ENCODE results near the gene PDE3B.
A peak's percentile ranks its signal among the peaks of the same experiment; 100 is the strongest.
"Not testable (repeated sequence)": the region's sequence is repeated elsewhere in the genome, so short reads cannot be mapped to it uniquely, and the experiment has no call there.

The PDE3B gene

DNA sequence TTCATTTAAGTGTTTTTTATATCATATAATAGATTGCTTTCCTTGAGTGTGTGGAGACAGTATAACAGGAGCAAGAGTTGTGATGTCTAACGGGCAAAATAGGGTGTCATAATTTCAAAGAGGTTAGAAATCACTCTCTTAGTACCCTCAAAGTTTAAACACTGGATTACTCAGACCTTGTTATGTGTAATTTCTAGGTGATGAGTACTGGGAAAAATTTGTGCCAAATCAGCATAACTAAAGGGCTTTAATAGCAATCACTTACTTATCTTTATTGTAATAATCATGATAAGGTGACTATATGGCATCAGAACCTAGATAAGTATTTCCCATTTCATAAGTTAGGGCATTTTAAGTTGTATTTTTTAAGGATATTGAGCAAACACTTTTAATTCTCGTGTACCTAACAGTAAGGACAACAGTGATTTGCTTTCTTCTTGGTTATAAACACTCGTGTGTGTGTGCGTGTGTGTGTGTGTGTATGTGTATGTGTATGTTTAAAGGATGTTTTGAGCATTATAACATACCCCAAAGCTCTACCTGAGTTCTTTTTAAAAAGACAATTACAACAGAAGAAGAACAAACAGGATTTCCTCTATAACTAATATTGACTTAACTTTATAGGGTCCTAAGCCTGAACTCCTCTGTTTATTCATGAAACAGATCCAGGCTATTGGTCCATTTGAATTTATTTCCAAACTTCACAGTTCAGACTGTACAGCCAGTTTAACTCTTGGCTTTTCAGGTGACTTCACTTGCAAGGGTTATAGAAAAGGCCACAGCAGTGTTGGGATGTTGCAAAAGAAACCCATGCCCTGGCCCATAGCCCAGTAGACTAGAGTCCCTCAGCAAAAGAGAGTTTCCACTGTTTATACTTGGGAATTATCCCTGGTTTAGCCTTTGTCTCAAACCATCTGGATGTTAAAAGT is 23.7 kb upstream of the PDE3B start:
- DNase-seq (ENCODE audit: insufficient read length, low spot score) (no peak), FAIRE-seq (no peak)
- TF ChIP-seq TAF1 (IDR thresholded peaks at IDR 0.05; ENCODE audit: low read depth, low read length) (no peak), POLR2A (IDR thresholded peaks at IDR 0.05; ENCODE audit: low read depth, low read length) (no peak)

DNA sequence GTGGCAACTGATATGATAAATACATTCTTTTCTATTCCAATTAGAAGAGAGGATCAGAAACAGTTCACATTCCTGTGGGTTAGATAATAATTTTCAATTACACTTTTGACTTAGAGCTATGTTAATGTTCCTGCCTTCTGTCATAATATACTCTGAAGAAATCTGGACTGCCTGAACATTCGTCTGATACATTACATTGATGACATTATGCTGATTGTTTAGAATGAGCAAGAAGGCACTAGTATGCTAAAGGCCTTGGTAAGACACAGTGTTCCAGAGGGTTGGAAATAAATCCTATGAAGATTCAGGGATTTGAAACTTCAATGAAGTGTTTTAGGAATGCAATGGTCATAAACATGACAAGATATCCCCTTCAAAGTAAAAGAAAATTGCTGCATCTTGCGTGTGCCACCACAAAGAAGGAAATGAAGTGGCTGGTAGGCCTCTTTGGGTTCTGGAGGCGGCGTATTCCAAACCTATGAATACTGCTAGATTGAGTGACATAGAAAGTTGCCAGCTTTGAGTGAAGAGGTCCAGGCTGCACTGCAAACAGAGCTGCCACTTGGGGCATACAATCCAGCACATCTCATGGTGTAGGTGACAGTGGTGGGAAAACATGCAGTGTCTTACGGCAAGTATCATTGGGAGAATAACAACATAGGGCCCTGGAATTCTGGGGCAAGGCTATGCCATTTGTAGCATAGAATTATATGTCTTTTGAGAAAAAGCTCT is 21.2 kb upstream of the PDE3B start:
- no peak for DNase-seq (ENCODE audit: insufficient read length, low spot score)
- TF ChIP-seq PAX5 (IDR thresholded peaks at IDR 0.05; ENCODE audit: insufficient read depth, low read length, severe bottlenecking) = no peak
- TF ChIP-seq POLR2AphosphoS5 (IDR thresholded peaks at IDR 0.05; ENCODE audit: low read depth, low read length) = no peak
- TF ChIP-seq POLR2A (IDR thresholded peaks at IDR 0.05; ENCODE audit: low read depth, low read length) = no peak
- TF ChIP-seq POU2F2 (IDR thresholded peaks at IDR 0.05; ENCODE audit: low read depth, low read length) = no peak
- no peak for TF ChIP-seq TAF1 (IDR thresholded peaks at IDR 0.05; ENCODE audit: low read depth, low read length)
- no peak for TF ChIP-seq SPI1 (IDR thresholded peaks at IDR 0.05; ENCODE audit: low read depth, low read length)
- no peak for FAIRE-seq

DNA sequence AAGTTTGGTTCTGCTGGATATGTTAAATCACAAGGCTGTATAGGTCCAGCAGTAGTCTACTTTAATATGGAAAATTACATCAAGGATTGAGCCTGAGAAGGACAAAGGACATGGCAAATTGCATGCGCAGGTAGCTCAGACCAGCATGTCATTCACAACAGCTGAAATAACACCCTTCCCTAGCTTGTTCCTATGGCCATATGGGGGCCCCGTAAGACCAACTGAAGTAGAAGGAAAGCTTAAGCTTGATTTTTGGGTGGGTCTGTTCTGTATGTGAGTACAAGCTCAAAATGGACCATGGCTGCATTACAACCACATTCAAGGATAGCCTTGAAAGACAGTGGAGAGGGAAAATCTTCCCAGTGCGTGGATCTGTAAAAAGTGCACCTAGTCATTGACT is 20.6 kb upstream of the PDE3B start:
- FAIRE-seq (no peak), DNase-seq (ENCODE audit: insufficient read length, low spot score) (no peak)
- TF ChIP-seq TAF1 (IDR thresholded peaks at IDR 0.05; ENCODE audit: low read depth, low read length) (no peak), POLR2AphosphoS5 (IDR thresholded peaks at IDR 0.05; ENCODE audit: low read depth, low read length) (no peak), PAX5 (IDR thresholded peaks at IDR 0.05; ENCODE audit: insufficient read depth, low read length, severe bottlenecking) (no peak), POU2F2 (IDR thresholded peaks at IDR 0.05; ENCODE audit: low read depth, low read length) (no peak), POLR2A (IDR thresholded peaks at IDR 0.05; ENCODE audit: low read depth, low read length) (no peak), SPI1 (IDR thresholded peaks at IDR 0.05; ENCODE audit: low read depth, low read length) (no peak)

DNA sequence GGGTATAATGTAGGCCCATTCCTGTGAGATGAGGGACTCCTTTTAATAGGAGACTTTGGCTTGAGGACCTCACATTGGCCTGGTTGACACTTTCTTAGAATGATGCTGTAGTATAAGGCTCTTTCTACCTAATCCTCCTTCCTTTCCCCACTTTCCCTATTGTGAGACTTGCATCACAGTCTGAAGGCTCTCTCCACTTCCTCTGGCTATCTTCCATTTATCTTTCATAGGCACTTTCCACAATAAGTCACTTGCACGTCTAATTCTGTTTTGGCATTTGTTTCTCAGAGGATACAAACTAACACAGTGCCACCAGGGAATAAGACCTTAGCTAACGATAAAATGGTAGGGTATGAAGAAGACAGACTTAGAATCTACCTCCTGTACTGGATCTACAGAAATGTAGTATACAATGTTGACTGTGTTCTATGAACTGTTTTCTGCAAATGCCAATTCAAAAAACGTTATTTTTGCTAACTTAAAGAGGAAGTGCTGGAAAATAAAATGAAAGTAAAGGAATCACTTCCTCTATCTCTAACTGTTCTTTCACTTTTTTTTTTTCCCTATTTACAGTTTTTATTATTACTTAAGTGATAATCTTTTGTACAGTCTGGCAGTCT is 17.9 kb upstream of the PDE3B start:
- FAIRE-seq (peak; percentile 9), DNase-seq (ENCODE audit: insufficient read length, low spot score) (no peak)
- TF ChIP-seq POLR2AphosphoS5 (IDR thresholded peaks at IDR 0.05; ENCODE audit: low read depth, low read length) = no peak
- peak; percentile 72 for TF ChIP-seq SPI1 (IDR thresholded peaks at IDR 0.05; ENCODE audit: low read depth, low read length)

DNA sequence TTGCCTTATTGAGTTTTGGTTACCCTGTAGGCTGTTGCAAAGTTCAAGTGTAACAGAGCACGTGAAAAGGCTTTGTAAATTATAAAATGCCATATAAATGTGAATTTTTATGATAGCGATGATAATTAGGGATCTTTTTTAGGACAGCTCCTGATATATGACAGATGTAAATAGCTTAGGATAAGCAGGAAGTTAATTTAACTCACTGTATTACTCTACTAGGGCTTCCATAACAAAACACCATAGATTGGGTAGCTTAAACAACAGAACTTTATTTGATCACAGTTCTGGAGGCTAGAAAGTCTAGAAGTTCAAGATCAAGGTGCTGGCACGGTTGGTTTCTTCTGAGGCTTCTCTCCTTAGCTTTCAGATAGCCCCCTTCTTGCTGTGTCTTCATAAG is 17.0 kb upstream of the PDE3B start:
- FAIRE-seq (no peak), DNase-seq (ENCODE audit: insufficient read length, low spot score) (no peak)
- TF ChIP-seq POU2F2 (IDR thresholded peaks at IDR 0.05; ENCODE audit: low read depth, low read length) (no peak), POLR2A (IDR thresholded peaks at IDR 0.05; ENCODE audit: low read depth, low read length) (no peak), PAX5 (IDR thresholded peaks at IDR 0.05; ENCODE audit: insufficient read depth, low read length, severe bottlenecking) (no peak), SPI1 (IDR thresholded peaks at IDR 0.05; ENCODE audit: low read depth, low read length) (no peak), POLR2AphosphoS5 (IDR thresholded peaks at IDR 0.05; ENCODE audit: low read depth, low read length) (no peak), TAF1 (IDR thresholded peaks at IDR 0.05; ENCODE audit: low read depth, low read length) (no peak)

DNA sequence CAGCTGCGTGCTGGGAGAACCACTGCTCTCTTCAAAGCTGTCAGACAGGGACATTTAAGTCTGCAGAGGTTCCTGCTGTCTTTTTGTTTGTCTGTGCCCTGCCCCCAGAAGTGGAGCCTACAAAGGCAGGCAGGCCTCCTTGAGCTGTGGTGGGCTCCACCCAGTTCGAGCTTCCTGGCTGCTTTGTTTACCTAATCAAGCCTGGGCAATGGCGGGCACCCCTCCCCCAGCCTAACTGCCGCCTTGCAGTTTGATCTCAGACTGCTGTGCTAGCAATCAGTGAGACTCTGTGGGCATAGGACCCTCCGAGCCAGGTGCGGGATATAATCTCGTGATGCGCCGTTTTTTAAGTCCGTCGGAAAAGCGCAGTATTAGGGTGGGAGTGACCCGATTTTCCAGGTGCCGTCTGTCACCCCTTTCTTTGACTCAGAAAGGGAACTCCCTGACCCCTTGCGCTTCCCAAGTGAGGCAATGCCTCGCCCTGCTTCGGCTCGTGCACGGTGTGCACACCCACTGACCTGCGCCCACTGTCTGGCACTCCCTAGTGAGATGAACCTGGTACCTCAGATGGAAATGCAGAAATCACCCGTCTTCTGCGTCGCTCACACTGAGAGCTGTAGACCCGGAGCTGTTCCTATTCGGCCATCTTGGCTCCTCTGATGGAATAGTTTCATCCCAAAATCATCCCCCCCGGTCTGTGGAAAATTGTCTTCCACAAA is 9.9 kb upstream of the PDE3B start:
- DNase-seq (ENCODE audit: insufficient read length, low spot score); FAIRE-seq: not testable (repeated sequence)

DNA sequence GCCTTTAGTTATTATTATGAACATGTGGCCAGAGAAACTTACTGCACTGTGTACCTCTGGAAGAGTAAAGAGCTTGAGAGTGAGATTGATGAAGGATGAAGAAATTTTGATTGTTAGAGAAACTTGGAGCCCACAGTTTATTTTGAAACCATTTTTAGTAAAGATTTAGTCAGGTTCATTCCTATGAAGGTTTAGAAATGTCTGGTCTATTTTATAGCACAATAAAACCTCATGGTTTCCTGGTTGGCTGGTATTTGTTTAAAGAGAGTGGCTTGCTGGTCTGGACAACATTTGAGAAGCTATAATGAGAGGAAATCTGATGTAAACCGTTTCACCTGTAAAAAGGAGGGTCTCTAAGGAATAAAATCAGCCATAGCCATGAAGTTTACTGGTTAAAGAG is 8.8 kb upstream of the PDE3B start:
- TF ChIP-seq POLR2AphosphoS5 (IDR thresholded peaks at IDR 0.05; ENCODE audit: low read depth, low read length) (no peak), SPI1 (IDR thresholded peaks at IDR 0.05; ENCODE audit: low read depth, low read length) (no peak), TAF1 (IDR thresholded peaks at IDR 0.05; ENCODE audit: low read depth, low read length) (no peak), POU2F2 (IDR thresholded peaks at IDR 0.05; ENCODE audit: low read depth, low read length) (no peak), POLR2A (IDR thresholded peaks at IDR 0.05; ENCODE audit: low read depth, low read length) (no peak), PAX5 (IDR thresholded peaks at IDR 0.05; ENCODE audit: insufficient read depth, low read length, severe bottlenecking) (no peak)
- DNase-seq (ENCODE audit: insufficient read length, low spot score) (no peak), FAIRE-seq (no peak)

DNA sequence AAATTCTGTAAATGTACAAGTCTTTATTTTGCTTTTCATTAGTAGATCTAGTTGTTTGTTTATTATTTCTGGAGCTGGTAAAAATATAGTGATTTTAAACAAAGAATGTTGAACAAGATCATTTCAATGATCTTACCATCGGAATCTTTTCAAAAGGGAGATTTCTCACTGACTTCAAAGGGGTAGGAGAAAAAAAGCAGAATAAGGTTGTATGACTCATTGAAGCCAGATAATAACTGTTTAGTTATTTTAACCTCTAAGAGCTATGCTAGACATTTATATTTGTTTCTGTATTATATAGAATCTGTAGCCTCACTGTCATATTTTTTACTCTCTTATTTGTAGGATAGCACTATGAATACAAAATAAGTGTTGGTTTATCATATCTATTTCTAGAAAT is 8.1 kb upstream of the PDE3B start:
- no peak for DNase-seq (ENCODE audit: insufficient read length, low spot score)
- no peak for FAIRE-seq

DNA sequence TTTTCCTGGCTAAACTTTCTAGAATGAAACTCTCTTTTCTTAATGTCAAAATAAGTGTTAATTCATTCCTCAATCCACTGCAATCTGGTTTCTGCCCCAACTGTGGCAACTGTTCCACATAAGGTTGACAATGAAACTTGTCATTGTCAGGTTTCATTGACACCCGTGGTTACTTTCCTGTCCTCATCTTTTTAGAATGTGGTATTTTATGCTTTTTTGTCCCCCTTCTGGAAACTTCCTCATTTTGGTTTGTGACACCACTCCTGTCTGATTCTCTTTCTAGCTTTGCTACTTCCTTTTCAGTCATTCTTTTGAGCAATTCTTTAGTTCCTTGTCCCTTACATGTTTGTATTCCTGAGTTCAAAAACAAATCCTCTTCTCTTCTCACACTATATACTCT is 7.5 kb upstream of the PDE3B start:
- FAIRE-seq (no peak), DNase-seq (ENCODE audit: insufficient read length, low spot score) (no peak)
- TF ChIP-seq TAF1 (IDR thresholded peaks at IDR 0.05; ENCODE audit: low read depth, low read length) = no peak
- no peak for TF ChIP-seq SPI1 (IDR thresholded peaks at IDR 0.05; ENCODE audit: low read depth, low read length)
- TF ChIP-seq POU2F2 (IDR thresholded peaks at IDR 0.05; ENCODE audit: low read depth, low read length) = no peak
- TF ChIP-seq POLR2AphosphoS5 (IDR thresholded peaks at IDR 0.05; ENCODE audit: low read depth, low read length) = no peak
- no peak for TF ChIP-seq PAX5 (IDR thresholded peaks at IDR 0.05; ENCODE audit: insufficient read depth, low read length, severe bottlenecking)
- TF ChIP-seq POLR2A (IDR thresholded peaks at IDR 0.05; ENCODE audit: low read depth, low read length) = no peak

More for the DNA sequence above, 8.1 kb upstream of the PDE3B start:
- TF ChIP-seq TAF1 (IDR thresholded peaks at IDR 0.05; ENCODE audit: low read depth, low read length) (no peak), SPI1 (IDR thresholded peaks at IDR 0.05; ENCODE audit: low read depth, low read length) (no peak), POLR2AphosphoS5 (IDR thresholded peaks at IDR 0.05; ENCODE audit: low read depth, low read length) (no peak), PAX5 (IDR thresholded peaks at IDR 0.05; ENCODE audit: insufficient read depth, low read length, severe bottlenecking) (no peak), POLR2A (IDR thresholded peaks at IDR 0.05; ENCODE audit: low read depth, low read length) (no peak), POU2F2 (IDR thresholded peaks at IDR 0.05; ENCODE audit: low read depth, low read length) (no peak)

Measured in GM12891 (cell line).